GM12892 (cell line): ENCODE data around the gene PAEP.
"Not testable (repeated sequence)": the region's sequence is repeated elsewhere in the genome, so short reads cannot be mapped to it uniquely, and the experiment has no call there.

Experiments used
- DNase-seq: peaks from one replicate; pipeline ENCODE4 v3.0.0; 2011; ENCODE audit not compliant: insufficient read length
- FAIRE-seq: peaks from 2 replicates; lab custom pipeline; 2011; peaks lifted over from hg19 to GRCh38; lab: Jason Lieb, UNC
- POLR2A ChIP-seq: IDR thresholded peaks from 2 replicates; pipeline ENCODE4 v1.6.1; 2011; ENCODE audit warnings: low read depth, low read length, control low read depth
- POLR2AphosphoS5 ChIP-seq: IDR thresholded peaks from 2 replicates; pipeline ENCODE4 v1.6.1; 2011; ENCODE audit warnings: low read depth, low read length, control low read depth
- TAF1 ChIP-seq: IDR thresholded peaks from 2 replicates; pipeline ENCODE4 v1.6.1; 2011; ENCODE audit warnings: low read depth, mild to moderate bottlenecking, control low read depth, low read length, borderline replicate concordance

PAEP gene

GRCh38 chr9:135547756-135548736 lies 13.5 kb upstream of the PAEP start:
- DNase-seq (no peak), FAIRE-seq (no peak)
- TF ChIP-seq POLR2AphosphoS5 (no peak), TAF1 (no peak), POLR2A (no peak)

- DNase-seq, FAIRE-seq: not testable (repeated sequence)
Measured at GRCh38 chr9:135549478-135550343, 11.8 kb upstream of the PAEP start.

- FAIRE-seq (no peak), DNase-seq (no peak)
- no peak for TF ChIP-seq POLR2AphosphoS5
Measured at GRCh38 chr9:135550344-135550918, 11.1 kb upstream of the PAEP start.

GRCh38 chr9:135551031-135551430 lies 10.5 kb upstream of the PAEP start:
- TF ChIP-seq TAF1 (no peak), POLR2A (no peak), POLR2AphosphoS5 (no peak)
- no peak for FAIRE-seq
- DNase-seq: no peak

GRCh38 chr9:135551456-135551855 lies 10.1 kb upstream of the PAEP start:
- DNase-seq (no peak), FAIRE-seq (no peak)
- TF ChIP-seq POLR2AphosphoS5: no peak
- no peak for TF ChIP-seq POLR2A
- TF ChIP-seq TAF1: no peak

GRCh38 chr9:135552021-135552697 lies 9.4 kb upstream of the PAEP start:
- FAIRE-seq: no peak
- TF ChIP-seq POLR2AphosphoS5 (no peak), POLR2A (no peak), TAF1 (no peak)
- no peak for DNase-seq

GRCh38 chr9:135552698-135553171 lies 8.8 kb upstream of the PAEP start:
- DNase-seq (no peak), FAIRE-seq (no peak)
- TF ChIP-seq POLR2AphosphoS5 (no peak), POLR2A (no peak), TAF1 (no peak)

- FAIRE-seq (no peak), DNase-seq (no peak)
- TF ChIP-seq POLR2AphosphoS5: no peak
- no peak for TF ChIP-seq POLR2A
- TF ChIP-seq TAF1: no peak
Measured at GRCh38 chr9:135554718-135555117, 6.8 kb upstream of the PAEP start.

- DNase-seq: no peak
- FAIRE-seq: no peak
- TF ChIP-seq POLR2AphosphoS5 (no peak), TAF1 (no peak), POLR2A (no peak)
Measured at GRCh38 chr9:135555203-135555602, 6.4 kb upstream of the PAEP start.

- TF ChIP-seq POLR2A: no peak
- no peak for TF ChIP-seq POLR2AphosphoS5
- TF ChIP-seq TAF1: no peak
- FAIRE-seq (no peak), DNase-seq (no peak)
Measured at GRCh38 chr9:135555910-135556309, 5.6 kb upstream of the PAEP start.

- no peak for TF ChIP-seq TAF1
- TF ChIP-seq POLR2AphosphoS5: no peak
- no peak for TF ChIP-seq POLR2A
- no peak for FAIRE-seq
- DNase-seq: no peak
Measured at GRCh38 chr9:135559606-135560005, 1.9 kb upstream of the PAEP start.
